PC-9 (cell line): Measurements from ENCODE around the gene ZCCHC2. TPM values are rescaled to one million over a fixed set of nuclear protein-coding genes. Genes with fewer than 3 reads are reported as not detected.

Experiments used
- BruUV-seq: library from RNA; stranded (reverse); fragments of 400-500 nt; replicated peaks from 2 replicates; lab custom pipeline; 2021; lab: Mats Ljungman, UMichigan
- CTCF ChIA-PET: fragments of 300-600 bp; sonication (Branson Sonifier 250); formaldehyde crosslinking; loops from one replicate; lab custom pipeline; 2022; ENCODE audit warnings: antibody characterized with exemption; lab: Charles Lee
- POLR2A ChIA-PET: fragments of 300-600 bp; sonication (Branson Sonifier 250); formaldehyde crosslinking; loops from one replicate; lab custom pipeline; 2022; ENCODE audit warnings: antibody characterized with exemption; ENCODE audit not compliant: unreplicated experiment; lab: Charles Lee
- DNase-seq, 2 experiments: peaks; one replicate each; pipeline versions ENCODE4 v3.0.0 to v3.0.0-alpha.2; 2015 to 2022; ENCODE audit warnings: mixed read lengths in 1 of 2
- H2AFZ ChIP-seq: fragments of 200-600 bp; sonication (generic); 2 replicates; pipeline ENCODE4 v1.8.1; 2017; ENCODE audit warnings: antibody characterized with exemption
- H3F3A ChIP-seq: fragments of 200-600 bp; sonication (generic); 2 replicates; pipeline ENCODE4 v1.8.1; 2017; ENCODE audit warnings: antibody characterized with exemption, mild to moderate bottlenecking, low read depth; ENCODE audit not compliant: insufficient read depth
- H3K27ac ChIP-seq: fragments of 200-600 bp; sonication (generic); 2 replicates; pipeline ENCODE4 v1.6.1; 2016; ENCODE audit warnings: mixed run types
- H3K27me3 ChIP-seq: fragments of 200-600 bp; sonication (generic); 2 replicates; pipeline ENCODE4 v1.6.1; 2016; ENCODE audit warnings: low read depth, mixed run types; ENCODE audit not compliant: insufficient read depth
- H3K36me3 ChIP-seq: fragments of 200-600 bp; sonication (generic); 2 replicates; pipeline ENCODE4 v1.6.1; 2016; ENCODE audit warnings: low read depth, mixed run types
- H3K4me1 ChIP-seq: fragments of 200-600 bp; sonication (generic); replicated peaks from 2 replicates; pipeline ENCODE4 v1.6.1; 2016; ENCODE audit warnings: mixed run types; ENCODE audit not compliant: insufficient read depth
- H3K4me2 ChIP-seq: fragments of 200-600 bp; sonication (generic); 2 replicates; pipeline ENCODE4 v1.6.1; 2017; ENCODE audit warnings: mixed run types
- H3K4me3 ChIP-seq: fragments of 200-600 bp; sonication (generic); 2 replicates; pipeline ENCODE4 v1.6.1; 2016; ENCODE audit warnings: mixed run types
- H3K79me2 ChIP-seq: fragments of 200-600 bp; sonication (generic); 2 replicates; pipeline ENCODE4 v1.6.1; 2017; ENCODE audit warnings: low read depth, mixed run types
- H3K9me2 ChIP-seq: fragments of 200-600 bp; sonication (generic); 2 replicates; pipeline ENCODE4 v1.8.1; 2017; ENCODE audit warnings: mild to moderate bottlenecking; ENCODE audit not compliant: insufficient read depth
- H3K9me3 ChIP-seq: fragments of 200-600 bp; sonication (generic); 2 replicates; pipeline ENCODE4 v1.8.1; 2016; ENCODE audit warnings: low read depth; ENCODE audit not compliant: insufficient read depth
- H4K20me1 ChIP-seq: fragments of 200-600 bp; sonication (generic); 2 replicates; pipeline ENCODE4 v1.8.1; 2017; ENCODE audit not compliant: insufficient read depth
- EZH2 ChIP-seq: fragments of 200-600 bp; sonication (generic); IDR thresholded peaks from 2 replicates; pipeline ENCODE4 v1.8.0; 2017; ENCODE audit warnings: antibody characterized with exemption, low read depth
- intact Hi-C: fragments of 100-400 bp; cut with micrococcal nuclease; formaldehyde crosslinking; loops from one replicate; pipeline ENCODE4 v1.10.0; 2022; ENCODE audit not compliant: unreplicated experiment
- total RNA-seq: library from RNA; stranded (reverse); gene quantifications from 2 replicates; pipeline ENCODE4 v1.2.3, GENCODE V29; 2021
- TF ChIP-seq, protein P1 (sequence below): fragments of 200-600 bp; sonication (generic); conservative IDR thresholded peaks from 2 replicates; pipeline ENCODE4 v1.6.1; 2017; ENCODE audit warnings: mixed run types, antibody characterized with exemption, mild to moderate bottlenecking, moderate library complexity

ZCCHC2 gene
- total RNA-seq, 1 experiment from 2014 or later, result 18.1 TPM

- DNase-seq, result peak in 1 of 2 experiments; percentile 61
- CTCF ChIA-PET, result no interaction called here
- no TSS peak for BruUV-seq
- intact Hi-C loops, result no loop called here
- TF ChIP-seq EZH2, result no peak
- TF ChIP-seq, protein P1, sequence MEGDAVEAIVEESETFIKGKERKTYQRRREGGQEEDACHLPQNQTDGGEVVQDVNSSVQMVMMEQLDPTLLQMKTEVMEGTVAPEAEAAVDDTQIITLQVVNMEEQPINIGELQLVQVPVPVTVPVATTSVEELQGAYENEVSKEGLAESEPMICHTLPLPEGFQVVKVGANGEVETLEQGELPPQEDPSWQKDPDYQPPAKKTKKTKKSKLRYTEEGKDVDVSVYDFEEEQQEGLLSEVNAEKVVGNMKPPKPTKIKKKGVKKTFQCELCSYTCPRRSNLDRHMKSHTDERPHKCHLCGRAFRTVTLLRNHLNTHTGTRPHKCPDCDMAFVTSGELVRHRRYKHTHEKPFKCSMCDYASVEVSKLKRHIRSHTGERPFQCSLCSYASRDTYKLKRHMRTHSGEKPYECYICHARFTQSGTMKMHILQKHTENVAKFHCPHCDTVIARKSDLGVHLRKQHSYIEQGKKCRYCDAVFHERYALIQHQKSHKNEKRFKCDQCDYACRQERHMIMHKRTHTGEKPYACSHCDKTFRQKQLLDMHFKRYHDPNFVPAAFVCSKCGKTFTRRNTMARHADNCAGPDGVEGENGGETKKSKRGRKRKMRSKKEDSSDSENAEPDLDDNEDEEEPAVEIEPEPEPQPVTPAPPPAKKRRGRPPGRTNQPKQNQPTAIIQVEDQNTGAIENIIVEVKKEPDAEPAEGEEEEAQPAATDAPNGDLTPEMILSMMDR, result no peak
- no peaks in the 10 kb centered on the region for H3K27me3 ChIP-seq
- H3K9me2 ChIP-seq, result no peaks in the 10 kb centered on the region
- no peak overlapping the region for H2AFZ ChIP-seq
- peaks cover 5% of the 10 kb centered on the region; the same call in 1 of the 2 replicates for H3K36me3 ChIP-seq
- peaks cover 13% of the 10 kb centered on the region for H3K4me1 ChIP-seq
- no peaks in the 10 kb centered on the region for H3K9me3 ChIP-seq
- H3K27ac ChIP-seq, result no peak overlapping the region; the same call in 1 of the 2 replicates
- no peak overlapping the region for H3K4me2 ChIP-seq
- H3K4me3 ChIP-seq, result no peak overlapping the region
- peaks cover 11% of the 10 kb centered on the region for H3F3A ChIP-seq
- H4K20me1 ChIP-seq, result no peaks in the 10 kb centered on the region
- POLR2A ChIA-PET, result interaction anchor here (0.7 kb wide), 1 partner anchor 165 kb away, joined by 4 read pairs; no protein-coding TSS in a partner anchor
- no peaks in the 10 kb centered on the region for H3K79me2 ChIP-seq
Observed at GRCh38 chr18:62555135-62555534, 32.3 kb downstream of the ZCCHC2 start.

GRCh38 chr18:62556397-62556796 is 33.6 kb downstream of the ZCCHC2 start:
- Histone ChIP-seq H4K20me1 (no peaks in the 10 kb centered on the region), H2AFZ (no peak overlapping the region), H3K79me2 (no peaks in the 10 kb centered on the region), H3K4me1 (peaks cover 13% of the 10 kb centered on the region), H3K9me3 (no peaks in the 10 kb centered on the region), H3K4me3 (no peak overlapping the region), H3K4me2 (no peak overlapping the region), H3K36me3 (no peaks in the 10 kb centered on the region; the same call in 1 of the 2 replicates), H3K27ac (no peak overlapping the region), H3K9me2 (no peaks in the 10 kb centered on the region), H3K27me3 (no peaks in the 10 kb centered on the region), H3F3A (peaks cover 11% of the 10 kb centered on the region)
- BruUV-seq, result no TSS peak
- ChIA-PET POLR2A (interaction anchor here (0.7 kb wide), 1 partner anchor 396 kb away, joined by 4 read pairs; no protein-coding TSS in a partner anchor), CTCF (no interaction called here)
- intact Hi-C loops, result no loop called here
- DNase-seq, result no peak
- TF ChIP-seq EZH2, result no peak
- TF ChIP-seq, protein P1, result no peak

- TF ChIP-seq EZH2, result no peak
- Histone ChIP-seq H3K27ac (no peak overlapping the region), H2AFZ (no peak overlapping the region), H3K9me3 (no peaks in the 10 kb centered on the region), H4K20me1 (no peaks in the 10 kb centered on the region), H3K36me3 (no peaks in the 10 kb centered on the region; the same call in 1 of the 2 replicates), H3K4me3 (no peak overlapping the region), H3F3A (peaks cover 11% of the 10 kb centered on the region), H3K27me3 (no peaks in the 10 kb centered on the region), H3K4me1 (peaks cover 13% of the 10 kb centered on the region), H3K79me2 (no peaks in the 10 kb centered on the region), H3K9me2 (no peaks in the 10 kb centered on the region), H3K4me2 (no peak overlapping the region)
- no TSS peak for BruUV-seq
- CTCF ChIA-PET, result no interaction called here
- intact Hi-C loops, result no loop called here
- DNase-seq, result no peak
- POLR2A ChIA-PET, result no interaction called here
Observed at GRCh38 chr18:62558015-62558663, 35.3 kb downstream of the ZCCHC2 start.
